ENCODE data around the gene GALNT15. TPM values are rescaled to one million over a fixed set of nuclear protein-coding genes. Genes with fewer than 3 reads are reported as not detected.

GALNT15 gene
- total and polyA plus RNA-seq, 2 donors (not counting 3 experiments of a cell fraction or from before 2014, with no cell fraction given): 0.87 to 5.4 TPM

DNA sequence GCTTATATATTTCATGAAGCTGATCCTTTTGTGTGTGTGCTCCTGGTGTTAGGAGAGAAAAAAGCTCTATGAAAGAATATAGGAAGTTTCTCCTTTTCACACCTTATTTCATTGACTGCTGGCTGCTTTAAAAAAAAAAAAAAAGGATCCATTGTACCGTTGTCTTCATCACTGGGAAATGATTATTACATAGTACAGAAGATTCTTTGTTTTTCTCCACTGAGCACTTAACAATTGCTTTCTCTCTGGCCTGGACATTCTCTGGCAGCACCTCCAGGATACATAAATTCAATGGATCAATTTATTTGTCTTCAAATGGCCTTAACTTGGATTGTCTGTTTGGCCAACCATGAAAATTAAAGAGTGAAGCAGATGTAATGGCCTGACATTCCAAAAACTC, 53.1 kb downstream of the GALNT15 start:
- Histone ChIP-seq H3K79me2 (ENCODE audit: control insufficient read depth, insufficient read depth, low read length) (no peaks in the 10 kb centered on the region), H3K27ac (ENCODE audit: insufficient read depth, low read depth, low read length) (no peak overlapping the region), H3K9me1 (replicated peaks; ENCODE audit: control insufficient read depth, extremely low read depth, insufficient read depth, low read length) (no peaks in the 10 kb centered on the region), H3K4me3 (replicated peaks in 1 of 3; ENCODE audit: insufficient read depth in 1 of 3, low read depth in 1 of 3, low read length in 3 of 3) (no peak overlapping the region), H3K4me1 (ENCODE audit: control insufficient read depth, extremely low read depth, insufficient read depth, low read length) (no peaks in the 10 kb centered on the region), H3K27me3 (ENCODE audit: control insufficient read depth in 2 of 2, insufficient read depth in 2 of 2, low read length in 2 of 2) (peaks cover 0 to 2% of the 10 kb centered on the region in 2 experiments), H2AFZ (ENCODE audit: low read depth, low read length) (no peak overlapping the region), H3K9me3 (replicated peaks; ENCODE audit: control insufficient read depth, insufficient read depth, low read length) (no peaks in the 10 kb centered on the region), H3K4me2 (ENCODE audit: insufficient read depth, low read length) (no peak overlapping the region), H3K36me3 (ENCODE audit: control insufficient read depth in 2 of 2, extremely low read depth in 1 of 2, insufficient read depth in 2 of 2, low read length in 2 of 2) (no peaks in the 10 kb centered on the region), H3K9ac (replicated peaks; ENCODE audit: extremely low read depth, insufficient read depth, low read length) (no peak overlapping the region), H4K20me1 (replicated peaks; ENCODE audit: control insufficient read depth, extremely low read depth, insufficient read depth, low read length) (no peaks in the 10 kb centered on the region)
- TF ChIP-seq EZH2 (IDR thresholded peaks at IDR 0.05; ENCODE audit: borderline replicate concordance, low read depth, low read length, severe bottlenecking): no peak
- TF ChIP-seq POLR2A (IDR thresholded peaks at IDR 0.05; ENCODE audit: low read depth, low read length): no peak
- TF ChIP-seq CTCF (IDR thresholded peaks at IDR 0.05; ENCODE audit: extremely low read depth in 1 of 2, insufficient read depth in 1 of 2, low read depth in 1 of 2, low read length in 2 of 2): no peak
- TF ChIP-seq MYC (IDR thresholded peaks at IDR 0.05; ENCODE audit: low read depth, low read length): no peak
- TF ChIP-seq GATA2 (IDR thresholded peaks at IDR 0.05; ENCODE audit: insufficient read depth, insufficient read length, low read depth, low read length): no peak
- no peak for TF ChIP-seq JUN (IDR thresholded peaks at IDR 0.05; ENCODE audit: borderline replicate concordance, insufficient read depth, insufficient read length, low read depth)
- no peak for TF ChIP-seq FOS (IDR thresholded peaks at IDR 0.05; ENCODE audit: borderline replicate concordance, insufficient read depth, low read length)
- no peak for TF ChIP-seq MAX (IDR thresholded peaks at IDR 0.05; ENCODE audit: insufficient read depth, insufficient read length)
- TF ChIP-seq POLR2AphosphoS5 (IDR thresholded peaks at IDR 0.05; ENCODE audit: insufficient read depth, low read depth, low read length): no peak
- dilution Hi-C loops (cut with MboI; ENCODE audit: extremely low pct_ligation_motif_present, low sequenced_read_pairs) (no loop called here), intact Hi-C loops (cut with micrococcal nuclease) (no loop called here)
- BruUV-seq (replicated peaks): no TSS peak
- POLR2A ChIA-PET: no interaction called here
- DNase-seq (ENCODE audit: low read depth, low spot score) (no peak), FAIRE-seq (no peak)
- CTCF ChIA-PET: interaction anchor here (1.2 kb wide), 1 partner anchor 49 kb away, joined by 5 read pairs; no protein-coding TSS in a partner anchor
